K562 (cell line): ENCODE measurements around the gene DYNC2I2. TPM values are rescaled to one million over a fixed set of nuclear protein-coding genes. Genes with fewer than 3 reads are reported as not detected.
A peak's percentile ranks its signal among the peaks of the same experiment; 100 is the strongest.

Experiments
- ATAC-seq: fragments of 200-7000 bp; cut with Tn5 transposase; 3 replicates; pipeline ENCODE4 v1.9.1; 2020; ENCODE audit warnings: moderate library complexity
- BruUV-seq: library from RNA; stranded (reverse); fragments of 400-500 nt; replicated peaks from 2 replicates; lab custom pipeline; 2021; lab: Mats Ljungman, UMichigan
- CTCF ChIA-PET: fragments of 300-600 bp; formaldehyde crosslinking; extraction: SDS; loops from one replicate; lab custom pipeline; 2021; ENCODE audit warnings: low intra/inter-chr PET ratio; lab: Yijun Ruan, JAX
- POLR2A ChIA-PET: fragments of 300-600, 350-650 bp; sonication (Branson Sonifier 250); formaldehyde crosslinking; extraction: SDS; loops from one replicate; lab custom pipeline; 2021; ENCODE audit warnings: antibody characterized with exemption, inconsistent platforms; lab: Yijun Ruan, JAX
- DNase-seq, 4 experiments: peaks; one replicate each; pipeline versions ENCODE4 v3.0.0 to v3.0.0-alpha.2; 2011 to 2018; ENCODE audit warnings: low spot score in 3 of 4, mixed read lengths in 3 of 4; ENCODE audit errors: extremely low read depth in 1 of 4
- FAIRE-seq: peaks from 2 replicates; lab custom pipeline; 2011; peaks lifted over from hg19 to GRCh38; lab: Jason Lieb, UNC
- H2AFZ ChIP-seq: 2 replicates; pipeline ENCODE4 v1.6.0; 2011; ENCODE audit warnings: low read depth, low read length, control low read depth, inconsistent platforms
- H3K27ac ChIP-seq: fragments of 200-600 bp; 3 replicates; pipeline ENCODE4 v1.8.0; 2011; ENCODE audit warnings: low read depth, mild to moderate bottlenecking, control low read depth, inconsistent platforms, low read length, moderate library complexity, mixed read lengths; ENCODE audit errors: extremely low read depth
- H3K27me3 ChIP-seq, 2 experiments: fragments of 300-600 bp in 1 of 2; 2 replicates in 1 of 2; 3 replicates in 1 of 2; pipeline versions ENCODE4 v1.6.0 to v1.8.0; 2011; ENCODE audit warnings: inconsistent platforms in 2 of 2, low read length in 2 of 2, mild to moderate bottlenecking in 1 of 2, mixed read lengths in 1 of 2, moderate library complexity in 1 of 2; ENCODE audit not compliant: control insufficient read depth in 2 of 2, insufficient read depth in 2 of 2
- H3K36me3 ChIP-seq: fragments of 300-600 bp; 3 replicates; pipeline ENCODE4 v1.8.0; 2011; ENCODE audit warnings: mild to moderate bottlenecking, low read length, inconsistent platforms; ENCODE audit not compliant: control insufficient read depth, insufficient read depth
- H3K4me1 ChIP-seq, 2 experiments: fragments of 200-600 bp in 1 of 2; replicated peaks in 1 of 2; 2 replicates in 1 of 2; 3 replicates in 1 of 2; pipeline versions ENCODE4 v1.5.1 to v1.8.0; 2011; ENCODE audit warnings: inconsistent platforms in 2 of 2, low read length in 2 of 2, mild to moderate bottlenecking in 1 of 2, mixed read lengths in 1 of 2, moderate library complexity in 1 of 2; ENCODE audit not compliant: control insufficient read depth in 2 of 2, insufficient read depth in 2 of 2
- H3K4me2 ChIP-seq: 2 replicates; pipeline ENCODE4 v1.6.1; 2011; ENCODE audit warnings: low read length, control low read depth, inconsistent platforms, mixed read lengths; ENCODE audit not compliant: insufficient read depth
- H3K4me3 ChIP-seq: fragments of 200-600 bp; sonication (generic), shearing (Covaris generic); 2 replicates; pipeline ENCODE4 v1.5.1; 2016; ENCODE audit warnings: control low read depth, inconsistent platforms
- H3K79me2 ChIP-seq: fragments of 200-600 bp; 3 replicates; pipeline ENCODE4 v1.8.0; 2011; ENCODE audit warnings: low read length, inconsistent platforms; ENCODE audit not compliant: control insufficient read depth, insufficient read depth
- H3K9ac ChIP-seq, 2 experiments: 2 replicates each; pipeline versions ENCODE4 v1.6.0 to v1.6.1; 2011; ENCODE audit warnings: low read depth in 2 of 2, low read length in 2 of 2, control low read depth in 1 of 2, inconsistent platforms in 1 of 2, mild to moderate bottlenecking in 1 of 2, mixed read lengths in 1 of 2; ENCODE audit not compliant: insufficient read depth in 1 of 2
- H3K9me1 ChIP-seq: one replicate; pipeline ENCODE4 v1.6.0; 2011; ENCODE audit warnings: inconsistent platforms, mild to moderate bottlenecking, low read length, moderate library complexity; ENCODE audit not compliant: control insufficient read depth, insufficient read depth
- H3K9me3 ChIP-seq: replicated peaks from 2 replicates; pipeline ENCODE4 v1.5.1; 2011; ENCODE audit warnings: low read depth, low read length, inconsistent platforms; ENCODE audit not compliant: control insufficient read depth, insufficient read depth
- H4K20me1 ChIP-seq: replicated peaks from 2 replicates; pipeline ENCODE4 v1.6.1; 2011; ENCODE audit warnings: low read length, inconsistent platforms, mixed read lengths; ENCODE audit not compliant: control insufficient read depth, insufficient read depth
- FOXP1 ChIP-seq: sonication (generic); formaldehyde crosslinking; IDR thresholded peaks from 2 replicates; pipeline ENCODE4 v1.8.0; 2022; ENCODE audit warnings: mild to moderate bottlenecking, missing genetic modification reagents
- HDAC2 ChIP-seq: fragments of 450-650 bp; IDR thresholded peaks from 2 replicates; pipeline ENCODE4 v1.6.1; 2016; ENCODE audit warnings: mild to moderate bottlenecking
- MAZ ChIP-seq, 2 experiments: fragments of 450-650 bp in 1 of 2; sonication (generic) in 1 of 2; formaldehyde crosslinking; IDR thresholded peaks in 1 of 2; conservative IDR thresholded peaks in 1 of 2; 2 replicates each; pipeline versions ENCODE4 v1.4.0 to v1.5.0; 2020; ENCODE audit warnings: mild to moderate bottlenecking in 1 of 2, missing genetic modification reagents in 1 of 2
- MXI1 ChIP-seq: IDR thresholded peaks from 2 replicates; pipeline ENCODE4 v1.6.1; 2011; ENCODE audit warnings: low read depth, mild to moderate bottlenecking, improper control_type of control experiment, low read length
- RBM14 ChIP-seq: fragments of 200-400 bp; formaldehyde crosslinking; IDR thresholded peaks from 2 replicates; pipeline ENCODE4 v1.6.1; 2018; ENCODE audit warnings: low read depth, mild to moderate bottlenecking, low read length, moderate library complexity, borderline replicate concordance; ENCODE audit not compliant: insufficient read depth
- SIRT6 ChIP-seq: IDR thresholded peaks from one replicate; pipeline ENCODE4 v1.6.1; 2012; ENCODE audit warnings: low read depth, mild to moderate bottlenecking, control low read depth, inconsistent platforms, low read length, moderate library complexity
- TAL1 ChIP-seq: fragments of 450-650 bp; IDR thresholded peaks from 2 replicates; pipeline ENCODE4 v1.6.1; 2016; ENCODE audit warnings: mild to moderate bottlenecking
- TEAD1 ChIP-seq, 2 experiments: fragments of 450-650 bp in 1 of 2; sonication (generic) in 1 of 2; formaldehyde crosslinking; IDR thresholded peaks; 2 replicates each; pipeline versions ENCODE4 v1.4.0 to v1.8.0; 2020 to 2022; ENCODE audit warnings: mild to moderate bottlenecking in 2 of 2, missing genetic modification reagents in 1 of 2
- XRCC3 ChIP-seq: fragments of 450-650 bp; IDR thresholded peaks from 2 replicates; pipeline ENCODE4 v1.6.1; 2017; ENCODE audit warnings: mild to moderate bottlenecking, moderate library complexity
- ZBTB1 ChIP-seq: sonication (generic); formaldehyde crosslinking; IDR thresholded peaks from 2 replicates; pipeline ENCODE4 v1.8.1; 2023; ENCODE audit warnings: missing genetic modification reagents, low read depth, mild to moderate bottlenecking, borderline replicate concordance
- ZC3H11A ChIP-seq: IDR thresholded peaks from 2 replicates; pipeline ENCODE4 v1.6.1; 2012; ENCODE audit warnings: low read depth, low read length, improper control_type of control experiment
- WGBS: fragments of 100-300 bp; shearing (Covaris generic); methylation state at CpG from one replicate; pipeline ENCODE4 v1.1.6; 2016; ENCODE audit warnings: low coverage, mixed read lengths; ENCODE audit not compliant: insufficient coverage; ENCODE audit errors: missing lambda C conversion rate; 5-methylcytosine and 5-hydroxymethylcytosine counted together
- in situ Hi-C: fragments of 300-500 bp; cut with MboI; formaldehyde crosslinking; loops from 4 replicates; pipeline ENCODE4 v1.15.0; 2018; ENCODE audit warnings: inconsistent platforms, mixed read lengths
- intact Hi-C: fragments of 100-400 bp; cut with micrococcal nuclease; formaldehyde crosslinking; loops from 2 replicates; pipeline ENCODE4 v1.14.2; 2022
- polyA plus RNA-seq, 8 experiments: library from polyadenylated mRNA; depleted of rRNA in 4 of 8; stranded (reverse) in 5 of 8; unstranded in 3 of 8; fragments of >200 nt; fragmentation: Nextera tagmentation in 2 of 8; fragmentation: Illumina TruSeq in 1 of 8; extraction: Ambion mirVana in 2 of 8; extraction: Trizol in 1 of 8; gene quantifications; 2 replicates each; pipeline versions ENCODE4 v1.2.1 to v1.2.3, GENCODE V29; 2011 to 2014; ENCODE audit warnings: inconsistent platforms in 1 of 8, missing spikeins in 1 of 8
- total RNA-seq, 7 experiments: library from RNA; depleted of rRNA in 6 of 7; stranded (reverse); fragments of >200 nt in 6 of 7; fragmentation: Illumina TruSeq in 2 of 7; extraction: Trizol in 2 of 7; gene quantifications; 2 replicates each; pipeline versions ENCODE4 v1.2.1 to v1.2.3, GENCODE V29; 2011 to 2021; ENCODE audit warnings: low replicate concordance in 1 of 7
- TF ChIP-seq, protein P1 (sequence below): fragments of 150-350 bp; conservative IDR thresholded peaks from 2 replicates; pipeline ENCODE4 v1.6.1; 2014; ENCODE audit warnings: low read length
- TF ChIP-seq, protein P2 (sequence below): sonication (generic); formaldehyde crosslinking; IDR thresholded peaks from 2 replicates; pipeline ENCODE4 v1.8.0; 2022; ENCODE audit warnings: missing genetic modification reagents, mild to moderate bottlenecking, borderline replicate concordance
- TF ChIP-seq, protein P3 (sequence below): fragments of 250-450 bp; sonication (Bioruptor Pico); IDR thresholded peaks from 2 replicates; pipeline ENCODE4 v1.8.0; 2022; ENCODE audit warnings: inconsistent platforms, mild to moderate bottlenecking, moderate library complexity, borderline replicate concordance

The DYNC2I2 gene
- total and polyA plus RNA-seq, 9 of the 15 experiments (the other 6 are each of a cell fraction or from before 2014, with no cell fraction given): 1.5 to 249 (median 70.0) TPM

DNA sequence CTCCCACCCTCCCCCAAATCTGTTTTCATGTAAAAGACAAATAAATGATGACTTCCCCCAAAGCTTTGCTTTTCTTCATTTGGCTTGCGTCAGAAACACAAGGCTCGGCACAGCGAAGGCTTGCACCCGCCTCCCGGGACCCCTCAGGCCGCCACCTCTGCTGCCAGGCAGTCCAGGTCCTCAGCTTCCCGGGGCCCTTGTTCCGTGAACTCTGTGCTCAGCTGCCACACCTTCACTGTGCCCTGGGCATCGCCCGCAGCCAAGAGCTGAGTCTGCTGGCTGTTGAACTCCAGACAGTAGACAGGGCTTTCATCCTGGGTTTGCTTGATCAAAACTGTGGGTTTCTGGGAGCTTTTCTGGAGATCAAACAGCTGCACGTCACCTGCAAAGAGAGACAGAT, 23.0 kb downstream of the DYNC2I2 start:
- FAIRE-seq: no peak
- CTCF ChIA-PET: no interaction called here
- TSS peak; percentile 64 for BruUV-seq
- no peaks in the 10 kb centered on the region; the same call in 1 of the 2 replicates for H4K20me1 ChIP-seq
- no peak overlapping the region for H3K4me3 ChIP-seq
- H3K9me1 ChIP-seq: no peaks in the 10 kb centered on the region
- H3K4me1 ChIP-seq: peaks cover 2 to 37% of the 10 kb centered on the region in 2 experiments; a peak in 4 of 5 replicates
- no peaks in the 10 kb centered on the region for H3K27me3 ChIP-seq
- H3K36me3 ChIP-seq: peaks cover 65% of the 10 kb centered on the region
- in situ Hi-C loops (no loop called here), intact Hi-C loops (no loop called here)
- no peaks in the 10 kb centered on the region for H3K9me3 ChIP-seq
- H3K4me2 ChIP-seq: no peak overlapping the region
- H3K79me2 ChIP-seq: no peaks in the 10 kb centered on the region
- no peak overlapping the region for H3K27ac ChIP-seq
- 94% methylated on average over 11 of the region's 11 CpGs for WGBS
- TF ChIP-seq XRCC3 (no peak), TEAD1 (CRISPR knock-in tag; IDR thresholded peaks at IDR 0.05) (no peak), MAZ (CRISPR knock-in tag; conservative IDR thresholded peaks at IDR 0.05 in 1 of 2, IDR thresholded peaks at IDR 0.05 in 1 of 2) (no peak), ZC3H11A (no peak), SIRT6 (no peak), RBM14 (no peak), MXI1 (no peak), TAL1 (no peak), ZBTB1 (no peak), HDAC2 (no peak), FOXP1 (CRISPR knock-in tag) (no peak)
- TF ChIP-seq, protein P1, sequence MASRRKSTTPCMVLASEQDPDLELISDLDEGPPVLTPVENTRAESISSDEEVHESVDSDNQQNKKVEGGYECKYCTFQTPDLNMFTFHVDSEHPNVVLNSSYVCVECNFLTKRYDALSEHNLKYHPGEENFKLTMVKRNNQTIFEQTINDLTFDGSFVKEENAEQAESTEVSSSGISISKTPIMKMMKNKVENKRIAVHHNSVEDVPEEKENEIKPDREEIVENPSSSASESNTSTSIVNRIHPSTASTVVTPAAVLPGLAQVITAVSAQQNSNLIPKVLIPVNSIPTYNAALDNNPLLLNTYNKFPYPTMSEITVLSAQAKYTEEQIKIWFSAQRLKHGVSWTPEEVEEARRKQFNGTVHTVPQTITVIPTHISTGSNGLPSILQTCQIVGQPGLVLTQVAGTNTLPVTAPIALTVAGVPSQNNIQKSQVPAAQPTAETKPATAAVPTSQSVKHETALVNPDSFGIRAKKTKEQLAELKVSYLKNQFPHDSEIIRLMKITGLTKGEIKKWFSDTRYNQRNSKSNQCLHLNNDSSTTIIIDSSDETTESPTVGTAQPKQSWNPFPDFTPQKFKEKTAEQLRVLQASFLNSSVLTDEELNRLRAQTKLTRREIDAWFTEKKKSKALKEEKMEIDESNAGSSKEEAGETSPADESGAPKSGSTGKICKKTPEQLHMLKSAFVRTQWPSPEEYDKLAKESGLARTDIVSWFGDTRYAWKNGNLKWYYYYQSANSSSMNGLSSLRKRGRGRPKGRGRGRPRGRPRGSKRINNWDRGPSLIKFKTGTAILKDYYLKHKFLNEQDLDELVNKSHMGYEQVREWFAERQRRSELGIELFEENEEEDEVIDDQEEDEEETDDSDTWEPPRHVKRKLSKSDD: no peak
- TF ChIP-seq, protein P2, sequence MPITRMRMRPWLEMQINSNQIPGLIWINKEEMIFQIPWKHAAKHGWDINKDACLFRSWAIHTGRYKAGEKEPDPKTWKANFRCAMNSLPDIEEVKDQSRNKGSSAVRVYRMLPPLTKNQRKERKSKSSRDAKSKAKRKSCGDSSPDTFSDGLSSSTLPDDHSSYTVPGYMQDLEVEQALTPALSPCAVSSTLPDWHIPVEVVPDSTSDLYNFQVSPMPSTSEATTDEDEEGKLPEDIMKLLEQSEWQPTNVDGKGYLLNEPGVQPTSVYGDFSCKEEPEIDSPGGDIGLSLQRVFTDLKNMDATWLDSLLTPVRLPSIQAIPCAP: no peak
- TF ChIP-seq, protein P3, sequence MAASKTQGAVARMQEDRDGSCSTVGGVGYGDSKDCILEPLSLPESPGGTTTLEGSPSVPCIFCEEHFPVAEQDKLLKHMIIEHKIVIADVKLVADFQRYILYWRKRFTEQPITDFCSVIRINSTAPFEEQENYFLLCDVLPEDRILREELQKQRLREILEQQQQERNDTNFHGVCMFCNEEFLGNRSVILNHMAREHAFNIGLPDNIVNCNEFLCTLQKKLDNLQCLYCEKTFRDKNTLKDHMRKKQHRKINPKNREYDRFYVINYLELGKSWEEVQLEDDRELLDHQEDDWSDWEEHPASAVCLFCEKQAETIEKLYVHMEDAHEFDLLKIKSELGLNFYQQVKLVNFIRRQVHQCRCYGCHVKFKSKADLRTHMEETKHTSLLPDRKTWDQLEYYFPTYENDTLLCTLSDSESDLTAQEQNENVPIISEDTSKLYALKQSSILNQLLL (CRISPR knock-in tag): no peak
- TF ChIP-seq, all 486 proteins: peak for 0
- POLR2A ChIA-PET: interaction anchor here (0.6 to 2.0 kb wide), 5 partner anchors 12 to 171 kb away, joined by 4 to 7 read pairs (median 5); no protein-coding TSS in a partner anchor
- DNase-seq: no peak
- no peak overlapping the region for H2AFZ ChIP-seq
- no peak overlapping the region for H3K9ac ChIP-seq
- no peak for ATAC-seq
